ENCODE results near the gene GSK3B.

The GSK3B gene

GRCh38 chr3:120080836-120081235 lies 13.4 kb downstream of the GSK3B start:
- Histone ChIP-seq H3K4me3 (ENCODE audit: low read length) (no peak overlapping the region), H4K20me1 (ENCODE audit: insufficient read depth, low read length) (peaks cover 26% of the 10 kb centered on the region), H3K27ac (ENCODE audit: low read length) (no peak overlapping the region), H3K4me1 (ENCODE audit: low read length) (no peaks in the 10 kb centered on the region), H3K4me2 (ENCODE audit: low read depth, low read length) (no peak overlapping the region), H3K9me2 (replicated peaks; ENCODE audit: insufficient read depth, low read length) (no peaks in the 10 kb centered on the region), H3K9me3 (replicated peaks; ENCODE audit: insufficient read depth, low read length) (no peaks in the 10 kb centered on the region), H3K27me3 (replicated peaks; ENCODE audit: insufficient read depth, low read length) (no peaks in the 10 kb centered on the region), H3F3A (ENCODE audit: insufficient read depth, low read length) (no peaks in the 10 kb centered on the region), H3K9ac (ENCODE audit: low read length) (no peak overlapping the region), H3K36me3 (replicated peaks; ENCODE audit: insufficient read depth, low read length) (no peaks in the 10 kb centered on the region), H3K79me2 (ENCODE audit: low read length) (peaks cover 95% of the 10 kb centered on the region), H2AFZ (ENCODE audit: low read length) (no peak overlapping the region)
- TF ChIP-seq CTCF (IDR thresholded peaks at IDR 0.05; ENCODE audit: low read length) (no peak), EZH2phosphoT487 (IDR thresholded peaks at IDR 0.05; ENCODE audit: low read length) (no peak), EZH2 (optimal IDR thresholded peaks at IDR 0.05; ENCODE audit: low read depth, low read length) (no peak)
- no peak for DNase-seq

- Histone ChIP-seq H3K4me1 (ENCODE audit: low read length) (peaks cover 4% of the 10 kb centered on the region; the same call in 1 of the 2 replicates), H3K9me3 (replicated peaks; ENCODE audit: insufficient read depth, low read length) (no peaks in the 10 kb centered on the region), H4K20me1 (ENCODE audit: insufficient read depth, low read length) (peaks cover 23% of the 10 kb centered on the region), H3K9ac (ENCODE audit: low read length) (no peak overlapping the region), H3K27me3 (replicated peaks; ENCODE audit: insufficient read depth, low read length) (no peaks in the 10 kb centered on the region), H3K36me3 (replicated peaks; ENCODE audit: insufficient read depth, low read length) (no peaks in the 10 kb centered on the region), H3F3A (ENCODE audit: insufficient read depth, low read length) (no peaks in the 10 kb centered on the region), H3K79me2 (ENCODE audit: low read length) (peaks cover 97% of the 10 kb centered on the region), H3K4me2 (ENCODE audit: low read depth, low read length) (no peak overlapping the region), H2AFZ (ENCODE audit: low read length) (no peak overlapping the region), H3K27ac (ENCODE audit: low read length) (no peak overlapping the region), H3K4me3 (ENCODE audit: low read length) (no peak overlapping the region), H3K9me2 (replicated peaks; ENCODE audit: insufficient read depth, low read length) (no peaks in the 10 kb centered on the region)
- TF ChIP-seq EZH2phosphoT487 (IDR thresholded peaks at IDR 0.05; ENCODE audit: low read length): no peak
- TF ChIP-seq CTCF (IDR thresholded peaks at IDR 0.05; ENCODE audit: low read length): no peak
- TF ChIP-seq EZH2 (optimal IDR thresholded peaks at IDR 0.05; ENCODE audit: low read depth, low read length): no peak
- no peak for DNase-seq
Observed at GRCh38 chr3:120077731-120078130, 16.5 kb downstream of the GSK3B start.

GRCh38 chr3:120072867-120073525 lies 21.3 kb downstream of the GSK3B start:
- TF ChIP-seq EZH2phosphoT487 (IDR thresholded peaks at IDR 0.05; ENCODE audit: low read length) (no peak), EZH2 (optimal IDR thresholded peaks at IDR 0.05; ENCODE audit: low read depth, low read length) (no peak), CTCF (IDR thresholded peaks at IDR 0.05; ENCODE audit: low read length) (peak; percentile 35)
- H3K27ac ChIP-seq (ENCODE audit: low read length): no peak overlapping the region

More at GRCh38 chr3:120072867-120073525, 21.3 kb downstream of the GSK3B start:
- H3K9me2 ChIP-seq (replicated peaks; ENCODE audit: insufficient read depth, low read length): no peaks in the 10 kb centered on the region
- no peaks in the 10 kb centered on the region; the same call in 1 of the 2 replicates for H3K36me3 ChIP-seq (replicated peaks; ENCODE audit: insufficient read depth, low read length)
- H3K4me1 ChIP-seq (ENCODE audit: low read length): peaks cover 6% of the 10 kb centered on the region; the same call in 1 of the 2 replicates
- H4K20me1 ChIP-seq (ENCODE audit: insufficient read depth, low read length): peaks cover 31% of the 10 kb centered on the region
- no peaks in the 10 kb centered on the region for H3F3A ChIP-seq (ENCODE audit: insufficient read depth, low read length)
- H3K4me3 ChIP-seq (ENCODE audit: low read length): no peak overlapping the region
- peak; percentile 39 for DNase-seq
- H2AFZ ChIP-seq (ENCODE audit: low read length): no peak overlapping the region
- H3K79me2 ChIP-seq (ENCODE audit: low read length): peaks cover 98% of the 10 kb centered on the region
- no peaks in the 10 kb centered on the region for H3K27me3 ChIP-seq (replicated peaks; ENCODE audit: insufficient read depth, low read length)
- no peak overlapping the region for H3K9ac ChIP-seq (ENCODE audit: low read length)
- H3K9me3 ChIP-seq (replicated peaks; ENCODE audit: insufficient read depth, low read length): no peaks in the 10 kb centered on the region
- H3K4me2 ChIP-seq (ENCODE audit: low read depth, low read length): no peak overlapping the region
